Measurements from ENCODE around the gene EDC4. TPM values are rescaled to one million over a fixed set of nuclear protein-coding genes. Genes with fewer than 3 reads are reported as not detected.

Gene EDC4
- total and polyA plus RNA-seq, 9 of the 15 experiments (the other 6 are each of a cell fraction or from before 2014, with no cell fraction given) = 1.1 to 131 (median 74.0) TPM

- CTCF ChIA-PET (ENCODE audit: low intra/inter-chr PET ratio) = no interaction called here
- 2% methylated on average over 35 of the region's 62 CpGs for WGBS (ENCODE audit: insufficient coverage, low coverage, missing lambda C conversion rate)
- FAIRE-seq (peak; percentile 80), DNase-seq (ENCODE audit: extremely low read depth in 1 of 4, low spot score in 3 of 4) (peak; percentile 76 to 85 (median 80)), ATAC-seq (peak; percentile 76)
- BruUV-seq (replicated peaks) = no TSS peak
- H3K4me3 ChIP-seq = peak within 1 kb of the TSS; percentile 99
- H3K4me1 ChIP-seq (replicated peaks in 1 of 2; ENCODE audit: control insufficient read depth in 2 of 2, insufficient read depth in 2 of 2, low read length in 2 of 2) = peaks cover 30 to 45% of the 10 kb centered on the region in 2 experiments
- no peaks in the 10 kb centered on the region for H3K9me3 ChIP-seq (replicated peaks; ENCODE audit: control insufficient read depth, insufficient read depth, low read depth, low read length)
- H4K20me1 ChIP-seq (replicated peaks; ENCODE audit: control insufficient read depth, insufficient read depth, low read length) = no peaks in the 10 kb centered on the region; the same call in 1 of the 2 replicates
- H3K4me2 ChIP-seq (ENCODE audit: insufficient read depth, low read length) = peak within 1 kb of the TSS; percentile 84
- H3K36me3 ChIP-seq (ENCODE audit: control insufficient read depth, insufficient read depth, low read length) = peaks cover 33% of the 10 kb centered on the region
- peak within 1 kb of the TSS; percentile 94 for H3K9ac ChIP-seq (ENCODE audit: insufficient read depth in 1 of 2, low read depth in 2 of 2, low read length in 2 of 2)
- H2AFZ ChIP-seq (ENCODE audit: low read depth, low read length) = peak within 1 kb of the TSS; percentile 81
- intact Hi-C loops (cut with micrococcal nuclease) (loop anchor here (2.0 kb wide), 1 partner anchor 46 kb away; the partner anchor contains the start of gene PSKH1), in situ Hi-C loops (cut with MboI) (no loop called here)
- POLR2A ChIA-PET = interaction anchor here (0.7 to 2.2 kb wide), 2 partner anchors 10 to 142 kb away, joined by 3 to 10 read pairs; no protein-coding TSS in a partner anchor
- peak within 1 kb of the TSS; percentile 77 for H3K27ac ChIP-seq (ENCODE audit: extremely low read depth, low read depth, low read length)
- peaks cover 92% of the 10 kb centered on the region for H3K79me2 ChIP-seq (ENCODE audit: control insufficient read depth, insufficient read depth, low read length)
- H3K27me3 ChIP-seq (ENCODE audit: control insufficient read depth in 2 of 2, insufficient read depth in 2 of 2, low read length in 2 of 2) = no peaks in the 10 kb centered on the region
- peaks cover 5% of the 10 kb centered on the region for H3K9me1 ChIP-seq (ENCODE audit: control insufficient read depth, insufficient read depth, low read length)
- TF ChIP-seq, protein P1, sequence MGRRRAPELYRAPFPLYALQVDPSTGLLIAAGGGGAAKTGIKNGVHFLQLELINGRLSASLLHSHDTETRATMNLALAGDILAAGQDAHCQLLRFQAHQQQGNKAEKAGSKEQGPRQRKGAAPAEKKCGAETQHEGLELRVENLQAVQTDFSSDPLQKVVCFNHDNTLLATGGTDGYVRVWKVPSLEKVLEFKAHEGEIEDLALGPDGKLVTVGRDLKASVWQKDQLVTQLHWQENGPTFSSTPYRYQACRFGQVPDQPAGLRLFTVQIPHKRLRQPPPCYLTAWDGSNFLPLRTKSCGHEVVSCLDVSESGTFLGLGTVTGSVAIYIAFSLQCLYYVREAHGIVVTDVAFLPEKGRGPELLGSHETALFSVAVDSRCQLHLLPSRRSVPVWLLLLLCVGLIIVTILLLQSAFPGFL (CRISPR knock-in tag; IDR thresholded peaks at IDR 0.05) = 0 out of 2 replicates have a peak, but pooled peaks have one; percentile 13
- TF ChIP-seq RBBP5 (IDR thresholded peaks at IDR 0.05; ENCODE audit: borderline replicate concordance, insufficient read depth, low read length, poor library complexity, severe bottlenecking) (peak; percentile 17), ZNF384 (IDR thresholded peaks at IDR 0.05; ENCODE audit: low read depth, low read length) (no peak), KLF13 (tag; IDR thresholded peaks at IDR 0.05; ENCODE audit: borderline replicate concordance, low read depth) (peak; percentile 70; the same call in 1 of the 2 replicates), PCBP1 (IDR thresholded peaks at IDR 0.05; ENCODE audit: low read depth, low read length, poor library complexity, severe bottlenecking) (peak; percentile 51), TAF1 (IDR thresholded peaks at IDR 0.05; ENCODE audit: control insufficient read depth, extremely low read depth, insufficient read depth, low read length, severe bottlenecking) (peak; percentile 58), PHF8 (IDR thresholded peaks at IDR 0.05; ENCODE audit: borderline replicate concordance, low read length) (peak; percentile 53; the same call in 1 of the 2 replicates), FOXP1 (CRISPR knock-in tag; IDR thresholded peaks at IDR 0.05) (peak; percentile 7; the same call in 1 of the 2 replicates), ZNF232 (CRISPR knock-in tag; IDR thresholded peaks at IDR 0.05) (peak; percentile 70; the same call in 1 of the 2 replicates), EGR1 (conservative IDR thresholded peaks at IDR 0.05) (peak; percentile 66), POLR2G (IDR thresholded peaks at IDR 0.05; ENCODE audit: low read depth, low read length) (peak; percentile 49), ZNF274 (IDR thresholded peaks at IDR 0.05; ENCODE audit: borderline replicate concordance, low read depth, low read length) (no peak), E2F4 (CRISPR knock-in tag; IDR thresholded peaks at IDR 0.05; ENCODE audit: low read depth) (0 out of 2 replicates have a peak, but pooled peaks have one; percentile 39), POLR2A (conservative IDR thresholded peaks at IDR 0.05) (peak; percentile 32)
- TF ChIP-seq, protein P2, sequence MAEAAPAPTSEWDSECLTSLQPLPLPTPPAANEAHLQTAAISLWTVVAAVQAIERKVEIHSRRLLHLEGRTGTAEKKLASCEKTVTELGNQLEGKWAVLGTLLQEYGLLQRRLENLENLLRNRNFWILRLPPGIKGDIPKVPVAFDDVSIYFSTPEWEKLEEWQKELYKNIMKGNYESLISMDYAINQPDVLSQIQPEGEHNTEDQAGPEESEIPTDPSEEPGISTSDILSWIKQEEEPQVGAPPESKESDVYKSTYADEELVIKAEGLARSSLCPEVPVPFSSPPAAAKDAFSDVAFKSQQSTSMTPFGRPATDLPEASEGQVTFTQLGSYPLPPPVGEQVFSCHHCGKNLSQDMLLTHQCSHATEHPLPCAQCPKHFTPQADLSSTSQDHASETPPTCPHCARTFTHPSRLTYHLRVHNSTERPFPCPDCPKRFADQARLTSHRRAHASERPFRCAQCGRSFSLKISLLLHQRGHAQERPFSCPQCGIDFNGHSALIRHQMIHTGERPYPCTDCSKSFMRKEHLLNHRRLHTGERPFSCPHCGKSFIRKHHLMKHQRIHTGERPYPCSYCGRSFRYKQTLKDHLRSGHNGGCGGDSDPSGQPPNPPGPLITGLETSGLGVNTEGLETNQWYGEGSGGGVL (CRISPR knock-in tag; IDR thresholded peaks at IDR 0.05) = no peak
- TF ChIP-seq, protein P3, sequence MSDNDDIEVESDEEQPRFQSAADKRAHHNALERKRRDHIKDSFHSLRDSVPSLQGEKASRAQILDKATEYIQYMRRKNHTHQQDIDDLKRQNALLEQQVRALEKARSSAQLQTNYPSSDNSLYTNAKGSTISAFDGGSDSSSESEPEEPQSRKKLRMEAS (CRISPR knock-in tag; IDR thresholded peaks at IDR 0.05) = 0 out of 2 replicates have a peak, but pooled peaks have one; percentile 1
Observed at GRCh38 chr16:67847064-67847861, 25.6 kb upstream of the EDC4 start, which contains the start of gene CENPT. CENPT (minus strand) TSS chr16:67847693; CDS start chr16:67833859, 13,834 bp downstream.
